Endothelial cell of umbilical vein (primary cell): ENCODE results near the gene SLC46A2. TPM values are rescaled to one million over a fixed set of nuclear protein-coding genes. Genes with fewer than 3 reads are reported as not detected.

Experiments
- BruUV-seq: library from RNA; stranded (reverse); fragments of 400-500 nt; replicated peaks from 2 replicates; lab custom pipeline; 2021; lab: Mats Ljungman, UMichigan
- CTCF ChIA-PET: fragments of 300-600, 350-600 bp; sonication (Branson Sonifier 250); formaldehyde crosslinking; loops from one replicate; lab custom pipeline; 2021; ENCODE audit warnings: antibody characterized with exemption, inconsistent platforms; lab: Charles Lee
- POLR2A ChIA-PET: fragments of 300-600, 350-600 bp; sonication (Branson Sonifier 250); formaldehyde crosslinking; loops from one replicate; lab custom pipeline; 2021; ENCODE audit warnings: antibody characterized with exemption, inconsistent platforms; lab: Charles Lee
- DNase-seq: peaks from one replicate; pipeline ENCODE4 v3.0.0-alpha.2; 2011; ENCODE audit warnings: low read depth, low spot score
- FAIRE-seq: peaks from 2 replicates; lab custom pipeline; 2011; peaks lifted over from hg19 to GRCh38; lab: Jason Lieb, UNC
- H2AFZ ChIP-seq: 2 replicates; pipeline ENCODE4 v1.6.0; 2012; ENCODE audit warnings: low read depth, low read length, control low read depth, inconsistent platforms
- H3K27ac ChIP-seq: 2 replicates; pipeline ENCODE4 v1.5.1; 2011; ENCODE audit warnings: low read depth, mild to moderate bottlenecking, control low read depth, low read length, moderate library complexity; ENCODE audit not compliant: insufficient read depth
- H3K27me3 ChIP-seq, 2 experiments: 2 replicates each; pipeline versions ENCODE4 v1.6.0 to v1.6.1; 2011; ENCODE audit warnings: low read length in 2 of 2, mixed read lengths in 1 of 2; ENCODE audit not compliant: control insufficient read depth in 2 of 2, insufficient read depth in 2 of 2
- H3K36me3 ChIP-seq, 2 experiments: 2 replicates in 1 of 2; 3 replicates in 1 of 2; pipeline ENCODE4 v1.5.1; 2011; ENCODE audit warnings: low read length in 2 of 2, mild to moderate bottlenecking in 1 of 2, moderate library complexity in 1 of 2; ENCODE audit not compliant: control insufficient read depth in 2 of 2, insufficient read depth in 2 of 2; ENCODE audit errors: extremely low read depth in 1 of 2
- H3K4me1 ChIP-seq: 3 replicates; pipeline ENCODE4 v1.5.1; 2011; ENCODE audit warnings: mild to moderate bottlenecking, low read length; ENCODE audit not compliant: control insufficient read depth, insufficient read depth; ENCODE audit errors: extremely low read depth
- H3K4me2 ChIP-seq: 2 replicates; pipeline ENCODE4 v1.6.1; 2011; ENCODE audit warnings: low read length, control low read depth, mixed read lengths; ENCODE audit not compliant: insufficient read depth
- H3K4me3 ChIP-seq, 3 experiments: fragments of 200-600 bp in 1 of 3; sonication (generic), shearing (Covaris generic) in 1 of 3; replicated peaks in 1 of 3; 2 replicates each; pipeline ENCODE4 v1.5.1; 2011 to 2016; ENCODE audit warnings: control low read depth in 3 of 3, low read length in 3 of 3, mild to moderate bottlenecking in 2 of 3, inconsistent platforms in 1 of 3, low read depth in 1 of 3, moderate library complexity in 1 of 3; ENCODE audit not compliant: insufficient read depth in 1 of 3
- H3K79me2 ChIP-seq: 2 replicates; pipeline ENCODE4 v1.6.0; 2012; ENCODE audit warnings: low read length, inconsistent platforms; ENCODE audit not compliant: control insufficient read depth, insufficient read depth
- H3K9ac ChIP-seq: replicated peaks from 2 replicates; pipeline ENCODE3; 2011; ENCODE audit warnings: low read length, control low read depth; ENCODE audit not compliant: insufficient read depth; ENCODE audit errors: extremely low read depth
- H3K9me1 ChIP-seq: replicated peaks from 3 replicates; pipeline ENCODE4 v1.6.0; 2011; ENCODE audit warnings: mild to moderate bottlenecking, low read length; ENCODE audit not compliant: control insufficient read depth, insufficient read depth; ENCODE audit errors: extremely low read depth
- H3K9me3 ChIP-seq: replicated peaks from 2 replicates; pipeline ENCODE4 v1.5.1; 2012; ENCODE audit warnings: low read length, inconsistent platforms; ENCODE audit not compliant: control insufficient read depth, insufficient read depth
- H4K20me1 ChIP-seq: replicated peaks from 2 replicates; pipeline ENCODE3; 2011; ENCODE audit warnings: mild to moderate bottlenecking, low read length; ENCODE audit not compliant: control insufficient read depth, insufficient read depth; ENCODE audit errors: extremely low read depth
- EZH2 ChIP-seq: IDR thresholded peaks from 2 replicates; pipeline ENCODE4 v1.6.1; 2012; ENCODE audit warnings: borderline replicate concordance, low read depth, mild to moderate bottlenecking, moderate library complexity, low read length, inconsistent platforms; ENCODE audit not compliant: severe bottlenecking
- FOS ChIP-seq: IDR thresholded peaks from 2 replicates; pipeline ENCODE4 v1.6.1; 2011; ENCODE audit warnings: mild to moderate bottlenecking, low read length, moderate library complexity, borderline replicate concordance; ENCODE audit not compliant: insufficient read depth
- GATA2 ChIP-seq: IDR thresholded peaks from 2 replicates; pipeline ENCODE4 v1.7.0; 2011; ENCODE audit warnings: low read depth, mild to moderate bottlenecking, moderate library complexity, mixed read lengths, low read length; ENCODE audit not compliant: insufficient read length, insufficient read depth
- JUN ChIP-seq: IDR thresholded peaks from 2 replicates; pipeline ENCODE4 v1.6.1; 2011; ENCODE audit warnings: borderline replicate concordance, low read depth; ENCODE audit not compliant: insufficient read length, insufficient read depth
- MYC ChIP-seq: IDR thresholded peaks from one replicate; pipeline ENCODE4 v1.6.1; 2011; ENCODE audit warnings: mild to moderate bottlenecking, low read depth, low read length
- POLR2A ChIP-seq: IDR thresholded peaks from 2 replicates; pipeline ENCODE4 v1.6.1; 2012; ENCODE audit warnings: low read depth, mild to moderate bottlenecking, control low read depth, low read length
- POLR2AphosphoS5 ChIP-seq: IDR thresholded peaks from 2 replicates; pipeline ENCODE4 v1.6.1; 2012; ENCODE audit warnings: low read depth, mild to moderate bottlenecking, control low read depth, low read length, moderate library complexity; ENCODE audit not compliant: insufficient read depth
- dilution Hi-C: fragments of 300-500 bp; cut with MboI; formaldehyde crosslinking; loops from one replicate; pipeline ENCODE4 v1.15.0; 2019; ENCODE audit warnings: low sequenced_read_pairs; ENCODE audit not compliant: extremely low pct_ligation_motif_present
- intact Hi-C: fragments of 100-400 bp; cut with micrococcal nuclease; formaldehyde crosslinking; loops from one replicate; pipeline ENCODE4 v1.10.0; 2022
- polyA plus RNA-seq, 4 experiments: library from polyadenylated mRNA; depleted of rRNA in 3 of 4; stranded (reverse) in 3 of 4; unstranded in 1 of 4; fragments of >200 nt; gene quantifications; 2 replicates each; pipeline versions ENCODE4 v1.2.1 to v1.2.3, GENCODE V29; 2011 to 2012; ENCODE audit warnings: missing spikeins in 1 of 4
- total RNA-seq: library from RNA; stranded (reverse); gene quantifications from 2 replicates; pipeline ENCODE4 v1.2.3, GENCODE V29; 2021
- TF ChIP-seq, protein P1 (sequence below): IDR thresholded peaks from 2 replicates; pipeline ENCODE4 v1.6.1; 2011; ENCODE audit not compliant: insufficient read depth, insufficient read length
- TF ChIP-seq, protein P2 (sequence below), 2 donors: IDR thresholded peaks; 1 replicate in 1 of 2; 2 replicates in 1 of 2; pipeline ENCODE4 v1.5.1; 2011; ENCODE audit warnings: low read length in 2 of 2, mild to moderate bottlenecking in 2 of 2, moderate library complexity in 2 of 2, control low read depth in 1 of 2, inconsistent platforms in 1 of 2, low read depth in 1 of 2; ENCODE audit not compliant: insufficient read depth in 1 of 2; ENCODE audit errors: extremely low read depth in 1 of 2

SLC46A2 gene
- total and polyA plus RNA-seq, 2 donors (not counting 3 experiments of a cell fraction or from before 2014, with no cell fraction given) = not detected

DNA sequence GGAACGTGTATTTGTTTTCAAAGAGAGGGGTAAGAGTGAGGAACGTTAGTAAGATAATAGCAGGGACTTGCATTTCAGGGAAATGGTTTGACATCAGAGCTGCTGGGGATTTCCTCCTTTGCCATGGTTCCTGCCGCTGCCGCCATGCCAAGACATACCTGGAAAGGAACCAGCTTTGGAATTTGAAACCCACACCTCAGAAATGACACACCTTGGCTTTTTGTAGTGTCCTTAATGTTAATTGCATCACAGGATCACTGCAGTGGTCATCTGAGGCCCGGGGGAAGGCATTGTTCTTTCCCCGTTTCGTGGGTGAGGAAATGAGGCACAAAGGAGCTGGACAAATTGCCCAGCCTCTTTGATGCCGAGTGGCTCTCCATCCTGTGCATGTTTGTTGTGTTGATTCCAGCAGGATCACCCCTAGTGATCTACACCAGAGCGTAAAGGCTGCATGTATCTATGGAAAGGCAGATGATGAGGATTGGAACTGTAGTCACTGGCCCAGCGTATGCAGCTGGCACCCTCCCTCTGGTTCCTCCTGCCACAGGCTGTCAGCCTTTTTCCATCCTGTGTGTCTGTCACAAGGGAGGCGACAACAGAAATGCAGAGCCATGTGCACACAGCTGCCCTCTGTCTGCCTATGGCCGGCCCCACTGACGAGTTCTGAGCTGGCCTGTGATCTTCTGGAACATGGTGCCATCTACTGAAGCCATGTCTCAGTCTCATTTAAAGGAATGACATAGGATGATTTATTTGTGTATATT lies 37.8 kb downstream of the SLC46A2 start:
- Histone ChIP-seq H2AFZ (no peak overlapping the region), H3K36me3 (no peaks in the 10 kb centered on the region), H3K79me2 (no peaks in the 10 kb centered on the region), H4K20me1 (no peaks in the 10 kb centered on the region), H3K4me1 (peaks cover 5% of the 10 kb centered on the region), H3K9me1 (no peaks in the 10 kb centered on the region), H3K4me3 (no peak overlapping the region), H3K27me3 (no peaks in the 10 kb centered on the region), H3K9me3 (no peaks in the 10 kb centered on the region), H3K27ac (no peak overlapping the region), H3K4me2 (no peak overlapping the region), H3K9ac (no peak overlapping the region)
- FAIRE-seq (no peak), DNase-seq (no peak)
- BruUV-seq = no TSS peak
- POLR2A ChIA-PET = no interaction called here
- dilution Hi-C loops = no loop called here
- no peak for TF ChIP-seq EZH2
- no peak for TF ChIP-seq POLR2AphosphoS5
- TF ChIP-seq JUN = no peak
- TF ChIP-seq GATA2 = no peak
- no peak for TF ChIP-seq MYC
- TF ChIP-seq FOS = no peak
- TF ChIP-seq POLR2A = no peak
- TF ChIP-seq, protein P1, sequence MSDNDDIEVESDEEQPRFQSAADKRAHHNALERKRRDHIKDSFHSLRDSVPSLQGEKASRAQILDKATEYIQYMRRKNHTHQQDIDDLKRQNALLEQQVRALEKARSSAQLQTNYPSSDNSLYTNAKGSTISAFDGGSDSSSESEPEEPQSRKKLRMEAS = no peak
- TF ChIP-seq, protein P2, sequence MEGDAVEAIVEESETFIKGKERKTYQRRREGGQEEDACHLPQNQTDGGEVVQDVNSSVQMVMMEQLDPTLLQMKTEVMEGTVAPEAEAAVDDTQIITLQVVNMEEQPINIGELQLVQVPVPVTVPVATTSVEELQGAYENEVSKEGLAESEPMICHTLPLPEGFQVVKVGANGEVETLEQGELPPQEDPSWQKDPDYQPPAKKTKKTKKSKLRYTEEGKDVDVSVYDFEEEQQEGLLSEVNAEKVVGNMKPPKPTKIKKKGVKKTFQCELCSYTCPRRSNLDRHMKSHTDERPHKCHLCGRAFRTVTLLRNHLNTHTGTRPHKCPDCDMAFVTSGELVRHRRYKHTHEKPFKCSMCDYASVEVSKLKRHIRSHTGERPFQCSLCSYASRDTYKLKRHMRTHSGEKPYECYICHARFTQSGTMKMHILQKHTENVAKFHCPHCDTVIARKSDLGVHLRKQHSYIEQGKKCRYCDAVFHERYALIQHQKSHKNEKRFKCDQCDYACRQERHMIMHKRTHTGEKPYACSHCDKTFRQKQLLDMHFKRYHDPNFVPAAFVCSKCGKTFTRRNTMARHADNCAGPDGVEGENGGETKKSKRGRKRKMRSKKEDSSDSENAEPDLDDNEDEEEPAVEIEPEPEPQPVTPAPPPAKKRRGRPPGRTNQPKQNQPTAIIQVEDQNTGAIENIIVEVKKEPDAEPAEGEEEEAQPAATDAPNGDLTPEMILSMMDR (IDR thresholded peaks at IDR 0.05; ENCODE audit: extremely low read depth in 1 of 2, insufficient read depth in 1 of 2, low read depth in 1 of 2, low read length in 2 of 2) = no peak
- CTCF ChIA-PET = no interaction called here
- intact Hi-C loops = no loop called here
